Neuronal stem cell (in vitro differentiated cells): ENCODE results near the gene COL20A1.
A peak's percentile ranks its signal among the peaks of the same experiment; 100 is the strongest.
"Not testable (repeated sequence)": the region's sequence is repeated elsewhere in the genome, so short reads cannot be mapped to it uniquely, and the experiment has no call there.

Experiments used
- DNase-seq: peaks from one replicate; pipeline ENCODE4 v3.0.0-alpha.2; 2013; ENCODE audit warnings: low spot score
- H2AFZ ChIP-seq: one replicate; pipeline ENCODE4 v1.6.1; 2013; ENCODE audit warnings: mild to moderate bottlenecking, low read length, inconsistent platforms
- H2AK5ac ChIP-seq: 2 replicates; pipeline ENCODE4 v1.6.1; 2013; ENCODE audit warnings: low read depth, mild to moderate bottlenecking, inconsistent platforms, low read length, moderate library complexity, mixed read lengths
- H2BK120ac ChIP-seq: 2 replicates; pipeline ENCODE4 v1.6.1; 2013; ENCODE audit warnings: low read depth, mild to moderate bottlenecking, inconsistent platforms, low read length, moderate library complexity, mixed read lengths
- H2BK12ac ChIP-seq: one replicate; pipeline ENCODE4 v1.6.1; 2013; ENCODE audit warnings: low read length, inconsistent platforms
- H2BK15ac ChIP-seq: 2 replicates; pipeline ENCODE4 v1.6.1; 2013; ENCODE audit warnings: mild to moderate bottlenecking, low read length, inconsistent platforms, mixed read lengths
- H2BK5ac ChIP-seq: one replicate; pipeline ENCODE4 v1.6.1; 2013; ENCODE audit warnings: inconsistent platforms, mild to moderate bottlenecking, low read length, moderate library complexity
- H3K14ac ChIP-seq: one replicate; pipeline ENCODE4 v1.6.1; 2013; ENCODE audit warnings: low read length, inconsistent platforms
- H3K18ac ChIP-seq: 2 replicates; pipeline ENCODE4 v1.6.1; 2013; ENCODE audit warnings: low read length, inconsistent platforms
- H3K23ac ChIP-seq: 2 replicates; pipeline ENCODE4 v1.6.1; 2013; ENCODE audit warnings: low read depth, mild to moderate bottlenecking, mixed read lengths, low read length, inconsistent platforms; ENCODE audit not compliant: poor library complexity
- H3K27ac ChIP-seq: replicated peaks from 3 replicates; pipeline ENCODE4 v1.5.1; 2013; ENCODE audit warnings: low read length, inconsistent platforms
- H3K27me3 ChIP-seq, 3 experiments: 2 replicates each; pipeline ENCODE4 v1.6.1; 2013; ENCODE audit warnings: low read length in 3 of 3, mild to moderate bottlenecking in 2 of 3, inconsistent platforms in 1 of 3, low read depth in 1 of 3, mixed read lengths in 1 of 3, moderate library complexity in 1 of 3; ENCODE audit not compliant: control insufficient read depth in 3 of 3, insufficient read depth in 3 of 3
- H3K36me3 ChIP-seq, 2 donors: replicated peaks in 1 of 2; 2 replicates each; pipeline ENCODE4 v1.6.1; 2013; ENCODE audit warnings: low read length in 2 of 2; ENCODE audit not compliant: control insufficient read depth in 2 of 2, insufficient read depth in 2 of 2
- H3K4ac ChIP-seq: 2 replicates; pipeline ENCODE4 v1.6.1; 2013; ENCODE audit warnings: inconsistent platforms, mild to moderate bottlenecking, low read length, moderate library complexity
- H3K4me1 ChIP-seq, 2 donors: 1 replicate in 1 of 2; 2 replicates in 1 of 2; pipeline ENCODE4 v1.6.1; 2013; ENCODE audit warnings: low read length in 2 of 2, low read depth in 1 of 2; ENCODE audit not compliant: control insufficient read depth in 2 of 2, insufficient read depth in 1 of 2
- H3K4me2 ChIP-seq: one replicate; pipeline ENCODE4 v1.6.1; 2013; ENCODE audit warnings: mild to moderate bottlenecking, low read length, inconsistent platforms; ENCODE audit not compliant: insufficient read depth, poor library complexity, severe bottlenecking
- H3K4me3 ChIP-seq, 2 donors: 2 replicates each; pipeline ENCODE4 v1.5.1; 2013; ENCODE audit warnings: low read length in 2 of 2, mild to moderate bottlenecking in 2 of 2, inconsistent platforms in 1 of 2, moderate library complexity in 1 of 2
- H3K79me1 ChIP-seq: one replicate; pipeline ENCODE4 v1.6.1; 2013; ENCODE audit warnings: low read depth, mild to moderate bottlenecking, inconsistent platforms, low read length, moderate library complexity
- H3K9ac ChIP-seq: one replicate; pipeline ENCODE4 v1.6.1; 2013; ENCODE audit warnings: mild to moderate bottlenecking, low read depth, low read length, inconsistent platforms; ENCODE audit not compliant: poor library complexity
- H3K9me3 ChIP-seq, 2 donors: replicated peaks in 1 of 2; 2 replicates each; pipeline versions ENCODE3 to v1.6.1; 2013; ENCODE audit warnings: low read length in 2 of 2, mild to moderate bottlenecking in 2 of 2, inconsistent platforms in 1 of 2, low read depth in 1 of 2, mixed read lengths in 1 of 2, moderate library complexity in 1 of 2; ENCODE audit not compliant: control insufficient read depth in 2 of 2, insufficient read depth in 1 of 2
- H4K8ac ChIP-seq: one replicate; pipeline ENCODE4 v1.6.1; 2013; ENCODE audit warnings: low read depth, mild to moderate bottlenecking, inconsistent platforms, low read length, moderate library complexity
- H4K91ac ChIP-seq: one replicate; pipeline ENCODE4 v1.6.1; 2013; ENCODE audit warnings: low read length, low read depth, mild to moderate bottlenecking, inconsistent platforms; ENCODE audit not compliant: poor library complexity
- WGBS, 2 donors: extraction: QIAGEN DNeasy Blood & Tissue Kit; methylation state at CpG; one replicate each; pipeline ENCODE4 v1.1.7; 2013; ENCODE audit warnings: missing lambda C conversion rate in 2 of 2, mixed read lengths in 1 of 2; ENCODE audit not compliant: insufficient read length in 2 of 2, insufficient replicate concordance in 1 of 2; ENCODE audit errors: extremely low coverage in 2 of 2; 5-methylcytosine and 5-hydroxymethylcytosine counted together

The COL20A1 gene

DNA sequence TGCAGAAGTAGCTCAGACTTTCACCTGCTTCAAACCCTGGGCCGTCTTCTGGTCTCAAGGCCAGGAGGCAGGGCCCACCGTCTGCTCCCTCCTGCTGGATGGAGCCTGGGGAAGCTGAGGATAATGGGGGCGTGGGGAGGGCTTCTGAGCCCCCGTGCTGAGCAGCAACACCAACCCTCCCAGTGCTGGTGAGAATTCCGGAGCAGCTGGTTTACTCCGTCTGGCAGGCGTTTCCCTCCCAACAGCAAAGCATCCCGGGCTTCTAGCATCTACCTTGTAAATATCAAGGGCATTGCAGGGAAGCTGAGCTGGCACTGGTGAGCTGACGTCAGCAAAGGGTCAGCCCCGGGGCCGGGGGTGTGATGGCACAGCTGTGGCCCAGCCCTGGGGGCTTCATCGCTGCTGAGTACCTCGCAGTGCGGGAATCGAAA, 85.0 kb downstream of the COL20A1 start:
- H3K4me3 ChIP-seq = peak overlapping the region in 1 of 2 donors; percentile 37

DNA sequence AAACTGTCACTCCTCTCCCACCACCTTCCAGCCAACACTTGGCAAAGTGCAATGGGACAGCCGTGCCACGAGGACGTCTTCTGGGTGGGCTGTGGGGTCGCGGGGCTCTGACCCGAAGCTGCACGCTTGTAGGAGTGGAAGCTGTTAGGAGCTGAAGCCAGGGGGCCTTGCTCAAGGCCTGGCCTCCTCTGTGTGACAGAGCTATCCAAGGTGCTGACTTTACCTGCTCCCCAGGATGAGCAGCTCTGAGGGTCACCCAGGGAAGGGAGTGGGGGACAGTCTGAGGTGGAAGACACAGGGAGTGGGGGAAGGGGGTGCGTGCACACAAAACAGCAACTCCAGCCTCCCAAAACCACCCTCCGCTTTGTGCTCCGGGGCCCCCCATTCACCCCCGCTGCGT, 85.6 kb downstream of the COL20A1 start:
- H3K18ac ChIP-seq = no peak overlapping the region
- no peak overlapping the region for H2BK5ac ChIP-seq
- peaks cover 0 to 4% (median 0%) of the 10 kb centered on the region in 3 experiments for H3K27me3 ChIP-seq
- H2BK15ac ChIP-seq = no peak overlapping the region
- DNase-seq = no peak
- H3K9ac ChIP-seq = no peak overlapping the region
- no peak overlapping the region for H3K14ac ChIP-seq
- no peak overlapping the region for H2AFZ ChIP-seq
- no peak overlapping the region for H4K8ac ChIP-seq
- H2AK5ac ChIP-seq = no peak overlapping the region
- no peak overlapping the region for H3K4me2 ChIP-seq
- no CpG with 5 or more reads among the region's 12 CpGs for WGBS, 2 donors
- H3K4ac ChIP-seq = no peak overlapping the region
- H2BK120ac ChIP-seq = no peak overlapping the region
- no peak overlapping the region for H2BK12ac ChIP-seq
- no peak overlapping the region for H3K27ac ChIP-seq
- no peak overlapping the region for H3K23ac ChIP-seq
- H4K91ac ChIP-seq = no peak overlapping the region
- H3K9me3 ChIP-seq = no peaks in the 10 kb centered on the region
- H3K4me3 ChIP-seq = no peak overlapping the region
- peaks cover 2% of the 10 kb centered on the region for H3K79me1 ChIP-seq
- peaks cover 19 to 57% of the 10 kb centered on the region in 2 donors for H3K4me1 ChIP-seq
- no peaks in the 10 kb centered on the region for H3K36me3 ChIP-seq

More for the DNA sequence above, 85.0 kb downstream of the COL20A1 start:
- Histone ChIP-seq H3K23ac (no peak overlapping the region), H3K27me3 (peaks cover 0 to 4% (median 0%) of the 10 kb centered on the region in 3 experiments), H3K9ac (peak overlapping the region; percentile 25), H3K79me1 (peaks cover 2% of the 10 kb centered on the region), H3K4me1 (peaks cover 19 to 57% of the 10 kb centered on the region in 2 donors), H2BK12ac (no peak overlapping the region), H4K91ac (no peak overlapping the region), H3K9me3 (no peaks in the 10 kb centered on the region), H3K36me3 (no peaks in the 10 kb centered on the region), H2AK5ac (peak overlapping the region; percentile 15), H2AFZ (peak overlapping the region; percentile 81), H3K27ac (no peak overlapping the region), H3K4ac (no peak overlapping the region), H4K8ac (no peak overlapping the region), H3K14ac (no peak overlapping the region), H2BK15ac (peak overlapping the region; percentile 20), H2BK120ac (no peak overlapping the region), H3K4me2 (peak overlapping the region; percentile 47), H3K18ac (peak overlapping the region; percentile 85), H2BK5ac (no peak overlapping the region)
- DNase-seq = no peak
- no CpG with 5 or more reads among the region's 15 CpGs for WGBS, 2 donors

DNA sequence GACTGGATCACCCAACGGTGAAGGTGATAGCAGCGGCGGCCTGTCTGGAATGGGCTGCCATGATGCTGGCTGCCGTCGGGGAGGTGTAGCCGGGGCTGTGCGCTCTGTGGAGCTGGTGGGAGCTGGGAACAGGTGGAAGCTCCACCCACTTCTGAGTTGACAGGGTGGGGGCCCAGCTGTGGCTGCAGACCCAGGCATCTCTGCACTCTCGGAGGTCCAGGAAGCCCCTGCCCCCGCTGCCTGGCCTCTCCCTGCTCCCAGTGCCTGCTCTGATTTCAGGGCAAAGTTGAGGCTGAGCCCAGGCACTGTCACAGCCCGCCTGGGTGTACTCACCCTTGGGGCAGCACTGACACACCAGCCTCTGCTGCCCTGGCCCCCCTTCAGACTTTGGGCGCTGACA, 86.3 kb downstream of the COL20A1 start:
- H2BK5ac ChIP-seq = peak overlapping the region; percentile 8
- no peaks in the 10 kb centered on the region for H3K9me3 ChIP-seq
- H3K4me1 ChIP-seq = peaks cover 19 to 54% of the 10 kb centered on the region in 2 donors
- no peak for DNase-seq
- H4K8ac ChIP-seq = no peak overlapping the region
- H2AFZ ChIP-seq = no peak overlapping the region
- no peak overlapping the region for H2AK5ac ChIP-seq
- H4K91ac ChIP-seq = no peak overlapping the region
- H3K4me3 ChIP-seq = peak overlapping the region in 1 of 2 donors; percentile 20
- H2BK15ac ChIP-seq = no peak overlapping the region
- peak overlapping the region; percentile 67 for H3K18ac ChIP-seq
- H3K36me3 ChIP-seq = no peaks in the 10 kb centered on the region
- no peak overlapping the region for H2BK120ac ChIP-seq
- no peak overlapping the region for H3K9ac ChIP-seq
- peaks cover 2% of the 10 kb centered on the region for H3K79me1 ChIP-seq
- no peak overlapping the region for H3K4me2 ChIP-seq
- H3K27me3 ChIP-seq = peaks cover 0 to 2% (median 0%) of the 10 kb centered on the region in 3 experiments
- no peak overlapping the region for H3K27ac ChIP-seq
- H3K4ac ChIP-seq = no peak overlapping the region
- peak overlapping the region; percentile 86 for H3K23ac ChIP-seq
- WGBS, 2 donors = no CpG with 5 or more reads among the region's 11 CpGs
- peak overlapping the region; percentile 43 for H3K14ac ChIP-seq
- H2BK12ac ChIP-seq = peak overlapping the region; percentile 87

DNA sequence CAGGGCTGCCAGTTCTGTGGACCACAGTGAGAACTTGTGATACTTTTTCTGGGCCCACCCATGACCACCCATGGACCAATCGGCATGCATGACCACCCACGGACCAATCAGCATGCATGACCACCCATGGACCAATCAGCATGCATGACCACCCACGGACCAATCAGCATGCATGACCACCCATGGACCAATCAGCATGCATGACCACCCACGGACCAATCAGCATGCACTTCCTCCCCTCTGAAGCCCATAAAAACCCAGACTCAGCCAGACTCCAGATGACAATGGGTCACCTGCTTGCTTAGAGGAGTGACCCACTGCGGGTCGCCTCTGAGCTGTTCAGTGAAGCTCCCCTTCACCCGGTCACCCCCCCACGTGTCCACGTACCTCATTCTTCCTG, 86.9 kb downstream of the COL20A1 start:
- H3K79me1 ChIP-seq, H3K18ac ChIP-seq, H3K27me3 ChIP-seq, H3K36me3 ChIP-seq, H3K14ac ChIP-seq, H2AK5ac ChIP-seq, H3K23ac ChIP-seq, H2AFZ ChIP-seq, H3K9me3 ChIP-seq, H2BK12ac ChIP-seq, DNase-seq, H3K4ac ChIP-seq, H2BK15ac ChIP-seq, H4K91ac ChIP-seq, H3K4me3 ChIP-seq, H2BK120ac ChIP-seq, H2BK5ac ChIP-seq, H3K4me2 ChIP-seq, H4K8ac ChIP-seq, H3K27ac ChIP-seq: not testable (repeated sequence)
- peak overlapping the region; percentile 37 for H3K9ac ChIP-seq
- peaks cover 19 to 49% of the 10 kb centered on the region in 2 donors for H3K4me1 ChIP-seq
- no CpG with 5 or more reads among the region's 9 CpGs for WGBS, 2 donors
